NOMO-1 treated with DMSO at 0.1 percent for 48 hours (cell line): ENCODE data around the gene LMTK2.

Experiments
- DNase-seq: peaks from one replicate; lab custom pipeline; 2025; ENCODE audit not compliant: unreplicated experiment; lab: John Stamatoyannopoulos, UW

Gene LMTK2

GRCh38 chr7:98106647-98107312, at the start of gene LMTK2:
Gene LMTK2 (plus strand): TSS chr7:98106862. CDS start chr7:98107178, 316 bp downstream.
- peak; percentile 89 for DNase-seq

GRCh38 chr7:98057157-98057556, 49.5 kb upstream of the LMTK2 start:
- no peak for DNase-seq

GRCh38 chr7:98058186-98058585, 48.5 kb upstream of the LMTK2 start:
- no peak for DNase-seq

GRCh38 chr7:98064233-98064632, 42.4 kb upstream of the LMTK2 start:
- DNase-seq = no peak

GRCh38 chr7:98066208-98066607, 40.5 kb upstream of the LMTK2 start:
- no peak for DNase-seq

- no peak for DNase-seq
These were observed 39.6 kb upstream of the LMTK2 start for GRCh38 chr7:98066934-98067507.

- DNase-seq = no peak
These were observed 33.6 kb upstream of the LMTK2 start for GRCh38 chr7:98073047-98073446.

- no peak for DNase-seq
These were observed 30.9 kb upstream of the LMTK2 start for GRCh38 chr7:98075801-98076200.

- DNase-seq = no peak
These were observed 28.9 kb upstream of the LMTK2 start for GRCh38 chr7:98077762-98078161.

- DNase-seq = no peak
These were observed 28.3 kb upstream of the LMTK2 start for GRCh38 chr7:98078197-98078870.

GRCh38 chr7:98079891-98080648, 26.6 kb upstream of the LMTK2 start:
- DNase-seq = no peak

GRCh38 chr7:98081319-98081718, 25.3 kb upstream of the LMTK2 start:
- no peak for DNase-seq

- no peak for DNase-seq
These were observed 22.0 kb upstream of the LMTK2 start for GRCh38 chr7:98084631-98085030.

- no peak for DNase-seq
These were observed 21.0 kb upstream of the LMTK2 start for GRCh38 chr7:98085674-98086073.

GRCh38 chr7:98086281-98086718, 20.4 kb upstream of the LMTK2 start:
- DNase-seq = no peak

GRCh38 chr7:98088109-98088508, 18.6 kb upstream of the LMTK2 start:
- DNase-seq = no peak

- no peak for DNase-seq
These were observed 16.5 kb upstream of the LMTK2 start for GRCh38 chr7:98090116-98090515.

- no peak for DNase-seq
These were observed 15.6 kb upstream of the LMTK2 start for GRCh38 chr7:98091061-98091460.

GRCh38 chr7:98091523-98091922, 15.1 kb upstream of the LMTK2 start:
- no peak for DNase-seq

- no peak for DNase-seq
These were observed 9.5 kb upstream of the LMTK2 start for GRCh38 chr7:98097042-98097645.

GRCh38 chr7:98100088-98100487, 6.6 kb upstream of the LMTK2 start:
- no peak for DNase-seq
